ENCODE data around the gene CHCHD3.
A peak's percentile ranks its signal among the peaks of the same experiment; 100 is the strongest.

Gene CHCHD3

DNA sequence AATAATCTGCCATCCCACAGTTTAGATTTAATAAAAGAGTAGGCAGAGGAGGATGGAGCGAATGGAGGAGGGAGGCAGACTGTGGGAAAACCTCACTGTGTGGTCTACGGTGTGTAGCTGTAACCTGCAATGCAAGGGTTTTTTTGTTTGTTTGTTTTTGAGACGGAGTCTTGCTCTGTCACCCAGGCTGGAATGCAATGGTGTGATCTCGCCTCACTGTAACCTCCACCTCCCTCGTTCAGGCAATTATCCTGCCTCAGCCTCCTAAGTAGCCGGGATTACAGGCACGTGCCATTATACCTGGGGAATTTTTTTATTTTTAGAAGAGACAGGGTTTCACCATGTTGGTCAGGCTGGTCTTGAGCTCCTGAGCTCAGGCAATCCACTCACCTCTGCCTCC lies 321.0 kb downstream of the CHCHD3 start:
- POLR2A ChIA-PET = no interaction called here
- peak; percentile 61 for TF ChIP-seq WT1 (tag by site-specific recombination; IDR thresholded peaks at IDR 0.05)
- 0 out of 2 replicates have a peak, but pooled peaks have one; percentile 8 for TF ChIP-seq ZFHX2 (tag by site-specific recombination; conservative IDR thresholded peaks at IDR 0.05)
- peak; percentile 84 for TF ChIP-seq GLIS1 (tag by site-specific recombination; IDR thresholded peaks at IDR 0.05)
- peak; percentile 74 for TF ChIP-seq OSR2 (tag by site-specific recombination; IDR thresholded peaks at IDR 0.05)
- TF ChIP-seq ZNF501 (tag by site-specific recombination; IDR thresholded peaks at IDR 0.05) = no peak
- TF ChIP-seq, protein P1, sequence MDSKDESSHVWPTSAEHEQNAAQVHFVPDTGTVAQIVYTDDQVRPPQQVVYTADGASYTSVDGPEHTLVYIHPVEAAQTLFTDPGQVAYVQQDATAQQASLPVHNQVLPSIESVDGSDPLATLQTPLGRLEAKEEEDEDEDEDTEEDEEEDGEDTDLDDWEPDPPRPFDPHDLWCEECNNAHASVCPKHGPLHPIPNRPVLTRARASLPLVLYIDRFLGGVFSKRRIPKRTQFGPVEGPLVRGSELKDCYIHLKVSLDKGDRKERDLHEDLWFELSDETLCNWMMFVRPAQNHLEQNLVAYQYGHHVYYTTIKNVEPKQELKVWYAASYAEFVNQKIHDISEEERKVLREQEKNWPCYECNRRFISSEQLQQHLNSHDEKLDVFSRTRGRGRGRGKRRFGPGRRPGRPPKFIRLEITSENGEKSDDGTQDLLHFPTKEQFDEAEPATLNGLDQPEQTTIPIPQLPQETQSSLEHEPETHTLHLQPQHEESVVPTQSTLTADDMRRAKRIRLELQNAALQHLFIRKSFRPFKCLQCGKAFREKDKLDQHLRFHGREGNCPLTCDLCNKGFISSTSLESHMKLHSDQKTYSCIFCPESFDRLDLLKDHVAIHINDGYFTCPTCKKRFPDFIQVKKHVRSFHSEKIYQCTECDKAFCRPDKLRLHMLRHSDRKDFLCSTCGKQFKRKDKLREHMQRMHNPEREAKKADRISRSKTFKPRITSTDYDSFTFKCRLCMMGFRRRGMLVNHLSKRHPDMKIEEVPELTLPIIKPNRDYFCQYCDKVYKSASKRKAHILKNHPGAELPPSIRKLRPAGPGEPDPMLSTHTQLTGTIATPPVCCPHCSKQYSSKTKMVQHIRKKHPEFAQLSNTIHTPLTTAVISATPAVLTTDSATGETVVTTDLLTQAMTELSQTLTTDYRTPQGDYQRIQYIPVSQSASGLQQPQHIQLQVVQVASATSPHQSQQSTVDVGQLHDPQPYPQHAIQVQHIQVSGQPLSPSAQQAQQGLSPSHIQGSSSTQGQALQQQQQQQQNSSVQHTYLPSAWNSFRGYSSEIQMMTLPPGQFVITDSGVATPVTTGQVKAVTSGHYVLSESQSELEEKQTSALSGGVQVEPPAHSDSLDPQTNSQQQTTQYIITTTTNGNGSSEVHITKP (tag by site-specific recombination; IDR thresholded peaks at IDR 0.05) = 0 out of 2 replicates have a peak, but pooled peaks have one; percentile 21
- Histone ChIP-seq H3K4me1 (ENCODE audit: control insufficient read depth, insufficient read depth, low read length) (no peaks in the 10 kb centered on the region), H3K27ac (ENCODE audit: extremely low read depth, low read depth, low read length) (no peak overlapping the region), H3K9me3 (ENCODE audit: control insufficient read depth, insufficient read depth, low read depth, low read length) (no peaks in the 10 kb centered on the region), H3K4me3 (ENCODE audit: low read depth, low read length) (no peak overlapping the region), H3K36me3 (ENCODE audit: control insufficient read depth in 2 of 2, insufficient read depth in 1 of 2, low read length in 2 of 2) (no peaks in the 10 kb centered on the region)
- CTCF ChIA-PET = no interaction called here

- H3K36me3 ChIP-seq (ENCODE audit: control insufficient read depth in 2 of 2, insufficient read depth in 1 of 2, low read length in 2 of 2) = no peaks in the 10 kb centered on the region
- no peak overlapping the region for H3K27ac ChIP-seq (ENCODE audit: extremely low read depth, low read depth, low read length)
- POLR2A ChIA-PET = no interaction called here
- no peak overlapping the region for H3K4me3 ChIP-seq (ENCODE audit: low read depth, low read length)
- H3K4me1 ChIP-seq (ENCODE audit: control insufficient read depth, insufficient read depth, low read length) = no peaks in the 10 kb centered on the region
- CTCF ChIA-PET = no interaction called here
- H3K9me3 ChIP-seq (ENCODE audit: control insufficient read depth, insufficient read depth, low read depth, low read length) = no peaks in the 10 kb centered on the region
- TF ChIP-seq YY1 (tag by site-specific recombination; IDR thresholded peaks at IDR 0.05) (no peak), ZNF433 (tag by site-specific recombination; IDR thresholded peaks at IDR 0.05; ENCODE audit: low read depth) (no peak), ZBTB10 (tag by site-specific recombination; IDR thresholded peaks at IDR 0.05) (no peak), ZNF623 (tag by site-specific recombination; IDR thresholded peaks at IDR 0.05) (no peak), ZNF10 (tag by site-specific recombination; IDR thresholded peaks at IDR 0.05) (no peak), OSR2 (tag by site-specific recombination; IDR thresholded peaks at IDR 0.05) (no peak), HOXD13 (CRISPR knock-in tag; IDR thresholded peaks at IDR 0.05; ENCODE audit: borderline replicate concordance) (no peak), ZNF530 (tag by site-specific recombination; IDR thresholded peaks at IDR 0.05; ENCODE audit: low read depth) (no peak), ZNF707 (tag by site-specific recombination; IDR thresholded peaks at IDR 0.05) (no peak)
- TF ChIP-seq, protein P2, sequence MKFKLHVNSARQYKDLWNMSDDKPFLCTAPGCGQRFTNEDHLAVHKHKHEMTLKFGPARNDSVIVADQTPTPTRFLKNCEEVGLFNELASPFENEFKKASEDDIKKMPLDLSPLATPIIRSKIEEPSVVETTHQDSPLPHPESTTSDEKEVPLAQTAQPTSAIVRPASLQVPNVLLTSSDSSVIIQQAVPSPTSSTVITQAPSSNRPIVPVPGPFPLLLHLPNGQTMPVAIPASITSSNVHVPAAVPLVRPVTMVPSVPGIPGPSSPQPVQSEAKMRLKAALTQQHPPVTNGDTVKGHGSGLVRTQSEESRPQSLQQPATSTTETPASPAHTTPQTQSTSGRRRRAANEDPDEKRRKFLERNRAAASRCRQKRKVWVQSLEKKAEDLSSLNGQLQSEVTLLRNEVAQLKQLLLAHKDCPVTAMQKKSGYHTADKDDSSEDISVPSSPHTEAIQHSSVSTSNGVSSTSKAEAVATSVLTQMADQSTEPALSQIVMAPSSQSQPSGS (tag by site-specific recombination; IDR thresholded peaks at IDR 0.05; ENCODE audit: low read depth) = no peak
These were observed 321.7 kb downstream of the CHCHD3 start for GRCh38 chr7:132760244-132760623.
